ENCODE results near the gene SPON1.

DNA sequence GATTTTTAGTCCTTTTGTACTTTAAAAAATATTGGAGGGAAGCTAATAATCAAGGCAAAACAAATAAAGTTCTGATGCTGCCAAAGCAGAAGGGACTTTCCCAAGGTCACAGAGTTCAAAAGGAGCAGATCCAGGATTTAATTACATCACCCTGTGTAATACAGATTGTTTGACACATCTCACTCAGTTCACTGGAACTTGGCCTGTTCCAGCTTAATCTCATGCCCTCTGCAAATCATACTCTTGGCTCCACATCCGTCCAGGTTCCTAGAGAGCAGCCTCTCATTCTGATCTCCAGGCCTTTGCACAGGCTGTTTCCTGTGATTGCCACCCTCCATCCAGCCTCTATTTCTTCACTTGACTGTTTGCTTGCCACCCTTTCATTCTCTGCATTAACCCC lies 151.7 kb downstream of the SPON1 start:
- TF ChIP-seq, protein P1, sequence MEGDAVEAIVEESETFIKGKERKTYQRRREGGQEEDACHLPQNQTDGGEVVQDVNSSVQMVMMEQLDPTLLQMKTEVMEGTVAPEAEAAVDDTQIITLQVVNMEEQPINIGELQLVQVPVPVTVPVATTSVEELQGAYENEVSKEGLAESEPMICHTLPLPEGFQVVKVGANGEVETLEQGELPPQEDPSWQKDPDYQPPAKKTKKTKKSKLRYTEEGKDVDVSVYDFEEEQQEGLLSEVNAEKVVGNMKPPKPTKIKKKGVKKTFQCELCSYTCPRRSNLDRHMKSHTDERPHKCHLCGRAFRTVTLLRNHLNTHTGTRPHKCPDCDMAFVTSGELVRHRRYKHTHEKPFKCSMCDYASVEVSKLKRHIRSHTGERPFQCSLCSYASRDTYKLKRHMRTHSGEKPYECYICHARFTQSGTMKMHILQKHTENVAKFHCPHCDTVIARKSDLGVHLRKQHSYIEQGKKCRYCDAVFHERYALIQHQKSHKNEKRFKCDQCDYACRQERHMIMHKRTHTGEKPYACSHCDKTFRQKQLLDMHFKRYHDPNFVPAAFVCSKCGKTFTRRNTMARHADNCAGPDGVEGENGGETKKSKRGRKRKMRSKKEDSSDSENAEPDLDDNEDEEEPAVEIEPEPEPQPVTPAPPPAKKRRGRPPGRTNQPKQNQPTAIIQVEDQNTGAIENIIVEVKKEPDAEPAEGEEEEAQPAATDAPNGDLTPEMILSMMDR (IDR thresholded peaks at IDR 0.05): no peak
- no peak for TF ChIP-seq ZFX (IDR thresholded peaks at IDR 0.05; ENCODE audit: borderline replicate concordance)
